Large intestine (tissue), 3 donors: ENCODE results near the gene KCNQ5. TPM values are rescaled to one million over a fixed set of nuclear protein-coding genes. Genes with fewer than 3 reads are reported as not detected.

Experiments
- DNase-seq, 2 donors: peaks; one replicate each; pipeline versions ENCODE4 v3.0.0 to v3.0.0-alpha.2; 2013
- H3K27ac ChIP-seq: one replicate; pipeline ENCODE4 v1.5.1; 2013; ENCODE audit warnings: low read length
- H3K27me3 ChIP-seq: 2 replicates; pipeline ENCODE4 v1.6.1; 2013; ENCODE audit warnings: low read length; ENCODE audit not compliant: control insufficient read depth, insufficient read depth
- H3K36me3 ChIP-seq: 2 replicates; pipeline ENCODE4 v1.6.1; 2013; ENCODE audit warnings: low read length; ENCODE audit not compliant: control insufficient read depth, insufficient read depth
- H3K4me1 ChIP-seq: one replicate; pipeline ENCODE4 v1.6.1; 2013; ENCODE audit warnings: low read length; ENCODE audit not compliant: control insufficient read depth, insufficient read depth
- H3K4me3 ChIP-seq: one replicate; pipeline ENCODE4 v1.5.1; 2013; ENCODE audit warnings: low read length
- H3K9me3 ChIP-seq: one replicate; pipeline ENCODE4 v1.6.1; 2013; ENCODE audit warnings: mild to moderate bottlenecking, low read depth, low read length, moderate library complexity; ENCODE audit not compliant: control insufficient read depth
- WGBS: methylation state at CpG from one replicate; pipeline ENCODE4 v1.1.5; 2013; ENCODE audit warnings: low lambda C conversion rate; ENCODE audit not compliant: insufficient coverage; 5-methylcytosine and 5-hydroxymethylcytosine counted together
- polyA plus RNA-seq: library from polyadenylated mRNA; unstranded; fragments of 120-200 nt; gene quantifications from one replicate; pipeline ENCODE4 v1.2.1, GENCODE V29; 2013

Gene KCNQ5
- polyA plus RNA-seq, 1 donor, result 3.4 TPM

- Histone ChIP-seq H3K9me3 (no peaks in the 10 kb centered on the region), H3K27me3 (no peaks in the 10 kb centered on the region), H3K36me3 (no peaks in the 10 kb centered on the region), H3K4me1 (no peaks in the 10 kb centered on the region), H3K27ac (no peak overlapping the region), H3K4me3 (no peak overlapping the region)
- DNase-seq, result no peak
- no CpG with 5 or more reads among the region's 1 CpG for WGBS
Measured at GRCh38 chr6:72675396-72675795, 53.5 kb downstream of the KCNQ5 start.

GRCh38 chr6:72676995-72677394 is 55.1 kb downstream of the KCNQ5 start:
- H3K9me3 ChIP-seq, result no peaks in the 10 kb centered on the region
- DNase-seq, result no peak
- no peaks in the 10 kb centered on the region for H3K4me1 ChIP-seq
- no peaks in the 10 kb centered on the region for H3K36me3 ChIP-seq
- WGBS, result 74% methylated on average over 3 of the region's 3 CpGs
- H3K4me3 ChIP-seq, result no peak overlapping the region
- H3K27me3 ChIP-seq, result no peaks in the 10 kb centered on the region
- H3K27ac ChIP-seq, result no peak overlapping the region

GRCh38 chr6:72677740-72678139 is 55.9 kb downstream of the KCNQ5 start:
- Histone ChIP-seq H3K4me1 (no peaks in the 10 kb centered on the region), H3K27ac (no peak overlapping the region), H3K9me3 (no peaks in the 10 kb centered on the region), H3K36me3 (no peaks in the 10 kb centered on the region), H3K27me3 (no peaks in the 10 kb centered on the region), H3K4me3 (no peak overlapping the region)
- DNase-seq, result no peak
- no CpG with 5 or more reads among the region's 1 CpG for WGBS

GRCh38 chr6:72683797-72684196 is 61.9 kb downstream of the KCNQ5 start:
- Histone ChIP-seq H3K27ac (no peak overlapping the region), H3K4me3 (no peak overlapping the region), H3K4me1 (no peaks in the 10 kb centered on the region), H3K36me3 (no peaks in the 10 kb centered on the region), H3K27me3 (no peaks in the 10 kb centered on the region), H3K9me3 (no peaks in the 10 kb centered on the region)
- DNase-seq, result no peak
- 100% methylated on average over 1 of the region's 3 CpGs for WGBS

GRCh38 chr6:72689107-72689954 is 67.5 kb downstream of the KCNQ5 start:
- no peak overlapping the region for H3K4me3 ChIP-seq
- no peaks in the 10 kb centered on the region for H3K9me3 ChIP-seq
- H3K4me1 ChIP-seq, result no peaks in the 10 kb centered on the region
- no peak for DNase-seq
- no peak overlapping the region for H3K27ac ChIP-seq
- H3K36me3 ChIP-seq, result no peaks in the 10 kb centered on the region
- H3K27me3 ChIP-seq, result no peaks in the 10 kb centered on the region
- WGBS, result 71% methylated on average over 2 of the region's 7 CpGs

GRCh38 chr6:72691249-72691648 is 69.4 kb downstream of the KCNQ5 start:
- no peaks in the 10 kb centered on the region for H3K4me1 ChIP-seq
- no peak overlapping the region for H3K27ac ChIP-seq
- 100% methylated on average over 1 of the region's 6 CpGs for WGBS
- H3K36me3 ChIP-seq, result no peaks in the 10 kb centered on the region
- H3K27me3 ChIP-seq, result no peaks in the 10 kb centered on the region
- no peak overlapping the region for H3K4me3 ChIP-seq
- H3K9me3 ChIP-seq, result no peaks in the 10 kb centered on the region
- no peak for DNase-seq

- WGBS, result 100% methylated on average over 1 of the region's 3 CpGs
- Histone ChIP-seq H3K9me3 (no peaks in the 10 kb centered on the region), H3K4me1 (no peaks in the 10 kb centered on the region), H3K27me3 (no peaks in the 10 kb centered on the region), H3K27ac (no peak overlapping the region), H3K36me3 (no peaks in the 10 kb centered on the region), H3K4me3 (no peak overlapping the region)
- no peak for DNase-seq
Measured at GRCh38 chr6:72696055-72696454, 74.2 kb downstream of the KCNQ5 start.

- 100% methylated on average over 1 of the region's 1 CpG for WGBS
- H3K27ac ChIP-seq, result no peak overlapping the region
- no peaks in the 10 kb centered on the region for H3K4me1 ChIP-seq
- no peaks in the 10 kb centered on the region for H3K27me3 ChIP-seq
- no peaks in the 10 kb centered on the region for H3K36me3 ChIP-seq
- no peak for DNase-seq
- no peak overlapping the region for H3K4me3 ChIP-seq
- no peaks in the 10 kb centered on the region for H3K9me3 ChIP-seq
Measured at GRCh38 chr6:72699159-72699558, 77.3 kb downstream of the KCNQ5 start.

GRCh38 chr6:72702421-72702820 is 80.6 kb downstream of the KCNQ5 start:
- 93% methylated on average over 3 of the region's 3 CpGs for WGBS
- no peak overlapping the region for H3K4me3 ChIP-seq
- no peak for DNase-seq
- no peaks in the 10 kb centered on the region for H3K36me3 ChIP-seq
- H3K4me1 ChIP-seq, result no peaks in the 10 kb centered on the region
- H3K9me3 ChIP-seq, result no peaks in the 10 kb centered on the region
- H3K27me3 ChIP-seq, result no peaks in the 10 kb centered on the region
- no peak overlapping the region for H3K27ac ChIP-seq

GRCh38 chr6:72703093-72703492 is 81.2 kb downstream of the KCNQ5 start:
- Histone ChIP-seq H3K27me3 (no peaks in the 10 kb centered on the region), H3K27ac (no peak overlapping the region), H3K9me3 (no peaks in the 10 kb centered on the region), H3K4me3 (no peak overlapping the region), H3K36me3 (no peaks in the 10 kb centered on the region), H3K4me1 (no peaks in the 10 kb centered on the region)
- DNase-seq, result no peak
- WGBS, result 50% methylated on average over 1 of the region's 2 CpGs

GRCh38 chr6:72704979-72705378 is 83.1 kb downstream of the KCNQ5 start:
- no peaks in the 10 kb centered on the region for H3K9me3 ChIP-seq
- no peak overlapping the region for H3K4me3 ChIP-seq
- H3K27ac ChIP-seq, result no peak overlapping the region
- no peaks in the 10 kb centered on the region for H3K27me3 ChIP-seq
- H3K4me1 ChIP-seq, result no peaks in the 10 kb centered on the region
- DNase-seq, result no peak
- WGBS, result 100% methylated on average over 1 of the region's 4 CpGs
- no peaks in the 10 kb centered on the region for H3K36me3 ChIP-seq
